Measurements from ENCODE around the gene ANKMY1.

Gene ANKMY1

DNA sequence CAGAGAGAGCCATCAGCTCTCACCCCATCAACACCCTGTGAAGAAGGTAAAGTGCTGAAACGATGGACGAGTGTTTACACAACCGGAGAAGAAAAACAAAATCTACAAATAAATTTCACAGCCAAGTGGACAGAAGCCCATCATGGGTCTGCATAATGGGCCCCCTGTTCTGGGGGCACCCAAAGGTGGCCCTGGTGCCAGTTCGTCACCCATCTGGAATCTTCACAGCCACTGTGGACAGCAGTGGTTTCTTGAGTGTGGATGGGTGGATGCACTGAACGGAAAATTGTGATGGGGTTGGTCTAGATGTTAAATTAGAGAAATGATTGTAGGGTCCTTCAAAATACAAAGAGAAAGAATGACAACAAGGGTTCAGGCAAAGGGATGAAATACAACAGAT lies 38.8 kb downstream of the ANKMY1 start (continued):
- no peak for TF ChIP-seq ZBTB44 (tag by site-specific recombination; IDR thresholded peaks at IDR 0.05)

DNA sequence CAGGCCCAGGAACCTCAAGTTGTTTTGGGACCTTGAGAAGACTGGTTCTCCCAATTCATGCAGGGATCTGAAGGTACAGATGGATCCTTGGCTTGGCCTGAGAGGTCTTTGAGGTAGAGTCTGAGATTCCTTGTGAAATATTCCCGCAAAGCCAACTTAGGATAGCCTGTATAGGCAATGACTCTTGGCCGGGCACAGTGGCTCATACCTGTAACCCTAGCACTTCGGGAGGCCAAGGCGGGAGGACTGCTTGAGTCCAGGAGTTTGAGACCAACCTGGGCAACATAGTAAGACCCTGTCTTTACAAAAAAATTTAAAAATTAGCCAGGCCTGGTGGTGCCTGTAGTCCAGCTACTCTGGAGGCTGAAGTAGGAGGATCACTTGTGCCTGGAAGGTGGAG lies 40.4 kb downstream of the ANKMY1 start:
- no peak overlapping the region for H3K4me3 ChIP-seq (ENCODE audit: low read depth, low read length)
- TF ChIP-seq KLF1 (tag by site-specific recombination; IDR thresholded peaks at IDR 0.05) (no peak), ZXDB (tag by site-specific recombination; IDR thresholded peaks at IDR 0.05) (no peak), ZNF16 (tag by site-specific recombination; IDR thresholded peaks at IDR 0.05; ENCODE audit: low read depth) (no peak), PRDM10 (tag by site-specific recombination; IDR thresholded peaks at IDR 0.05) (no peak), ZNF140 (tag by site-specific recombination; IDR thresholded peaks at IDR 0.05) (no peak), HOXC10 (CRISPR knock-in tag; IDR thresholded peaks at IDR 0.05) (no peak), BCL6B (tag by site-specific recombination; IDR thresholded peaks at IDR 0.05) (no peak), SP3 (tag by site-specific recombination; IDR thresholded peaks at IDR 0.05) (no peak), ZNF416 (tag by site-specific recombination; IDR thresholded peaks at IDR 0.05) (no peak), IKZF3 (tag by site-specific recombination; IDR thresholded peaks at IDR 0.05) (no peak), AEBP2 (tag by site-specific recombination; IDR thresholded peaks at IDR 0.05; ENCODE audit: borderline replicate concordance) (no peak), ZBTB26 (tag by site-specific recombination; optimal IDR thresholded peaks at IDR 0.05) (no peak), ZNF654 (tag by site-specific recombination; IDR thresholded peaks at IDR 0.05; ENCODE audit: low read depth) (no peak), ZNF558 (tag by site-specific recombination; IDR thresholded peaks at IDR 0.05) (no peak), SCRT1 (tag by site-specific recombination; IDR thresholded peaks at IDR 0.05; ENCODE audit: borderline replicate concordance) (no peak), ZNF169 (tag by site-specific recombination; IDR thresholded peaks at IDR 0.05) (no peak), ZNF138 (tag by site-specific recombination; IDR thresholded peaks at IDR 0.05; ENCODE audit: borderline replicate concordance) (no peak)
- TF ChIP-seq, protein P1, sequence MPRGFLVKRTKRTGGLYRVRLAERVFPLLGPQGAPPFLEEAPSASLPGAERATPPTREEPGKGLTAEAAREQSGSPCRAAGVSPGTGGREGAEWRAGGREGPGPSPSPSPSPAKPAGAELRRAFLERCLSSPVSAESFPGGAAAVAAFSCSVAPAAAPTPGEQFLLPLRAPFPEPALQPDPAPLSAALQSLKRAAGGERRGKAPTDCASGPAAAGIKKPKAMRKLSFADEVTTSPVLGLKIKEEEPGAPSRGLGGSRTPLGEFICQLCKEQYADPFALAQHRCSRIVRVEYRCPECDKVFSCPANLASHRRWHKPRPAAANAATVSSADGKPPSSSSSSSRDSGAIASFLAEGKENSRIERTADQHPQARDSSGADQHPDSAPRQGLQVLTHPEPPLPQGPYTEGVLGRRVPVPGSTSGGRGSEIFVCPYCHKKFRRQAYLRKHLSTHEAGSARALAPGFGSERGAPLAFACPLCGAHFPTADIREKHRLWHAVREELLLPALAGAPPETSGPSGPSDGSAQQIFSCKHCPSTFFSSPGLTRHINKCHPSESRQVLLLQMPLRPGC (tag by site-specific recombination; IDR thresholded peaks at IDR 0.05), result no peak
- TF ChIP-seq, protein P2, sequence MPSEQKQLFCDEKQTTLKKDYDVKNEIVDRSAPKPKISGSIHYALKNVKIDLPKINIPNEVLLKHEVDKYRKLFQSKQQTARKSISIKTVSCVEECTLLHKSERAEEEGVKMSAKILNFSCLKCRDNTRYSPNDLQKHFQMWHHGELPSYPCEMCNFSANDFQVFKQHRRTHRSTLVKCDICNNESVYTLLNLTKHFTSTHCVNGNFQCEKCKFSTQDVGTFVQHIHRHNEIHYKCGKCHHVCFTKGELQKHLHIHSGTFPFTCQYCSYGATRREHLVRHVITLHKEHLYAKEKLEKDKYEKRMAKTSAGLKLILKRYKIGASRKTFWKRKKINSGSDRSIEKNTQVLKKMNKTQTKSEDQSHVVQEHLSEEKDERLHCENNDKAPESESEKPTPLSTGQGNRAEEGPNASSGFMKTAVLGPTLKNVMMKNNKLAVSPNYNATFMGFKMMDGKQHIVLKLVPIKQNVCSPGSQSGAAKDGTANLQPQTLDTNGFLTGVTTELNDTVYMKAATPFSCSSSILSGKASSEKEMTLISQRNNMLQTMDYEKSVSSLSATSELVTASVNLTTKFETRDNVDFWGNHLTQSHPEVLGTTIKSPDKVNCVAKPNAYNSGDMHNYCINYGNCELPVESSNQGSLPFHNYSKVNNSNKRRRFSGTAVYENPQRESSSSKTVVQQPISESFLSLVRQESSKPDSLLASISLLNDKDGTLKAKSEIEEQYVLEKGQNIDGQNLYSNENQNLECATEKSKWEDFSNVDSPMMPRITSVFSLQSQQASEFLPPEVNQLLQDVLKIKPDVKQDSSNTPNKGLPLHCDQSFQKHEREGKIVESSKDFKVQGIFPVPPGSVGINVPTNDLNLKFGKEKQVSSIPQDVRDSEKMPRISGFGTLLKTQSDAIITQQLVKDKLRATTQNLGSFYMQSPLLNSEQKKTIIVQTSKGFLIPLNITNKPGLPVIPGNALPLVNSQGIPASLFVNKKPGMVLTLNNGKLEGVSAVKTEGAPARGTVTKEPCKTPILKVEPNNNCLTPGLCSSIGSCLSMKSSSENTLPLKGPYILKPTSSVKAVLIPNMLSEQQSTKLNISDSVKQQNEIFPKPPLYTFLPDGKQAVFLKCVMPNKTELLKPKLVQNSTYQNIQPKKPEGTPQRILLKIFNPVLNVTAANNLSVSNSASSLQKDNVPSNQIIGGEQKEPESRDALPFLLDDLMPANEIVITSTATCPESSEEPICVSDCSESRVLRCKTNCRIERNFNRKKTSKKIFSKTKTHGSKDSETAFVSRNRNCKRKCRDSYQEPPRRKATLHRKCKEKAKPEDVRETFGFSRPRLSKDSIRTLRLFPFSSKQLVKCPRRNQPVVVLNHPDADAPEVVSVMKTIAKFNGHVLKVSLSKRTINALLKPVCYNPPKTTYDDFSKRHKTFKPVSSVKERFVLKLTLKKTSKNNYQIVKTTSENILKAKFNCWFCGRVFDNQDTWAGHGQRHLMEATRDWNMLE (tag by site-specific recombination; conservative IDR thresholded peaks at IDR 0.05; ENCODE audit: low read depth), result no peak
- H3K27ac ChIP-seq (ENCODE audit: extremely low read depth, low read depth, low read length), result no peak overlapping the region
- no peaks in the 10 kb centered on the region for H3K4me1 ChIP-seq (ENCODE audit: control insufficient read depth, insufficient read depth, low read length)
- ChIA-PET CTCF (interaction anchor here (0.6 kb wide), 1 partner anchor 285 kb away, joined by 3 read pairs; no protein-coding TSS in a partner anchor), POLR2A (no interaction called here)
- H3K9me3 ChIP-seq (ENCODE audit: control insufficient read depth, insufficient read depth, low read depth, low read length), result no peaks in the 10 kb centered on the region
- H3K36me3 ChIP-seq (ENCODE audit: control insufficient read depth in 2 of 2, insufficient read depth in 1 of 2, low read length in 2 of 2), result peaks cover 0 to 2% of the 10 kb centered on the region in 2 experiments; a peak in 1 of 3 replicates

Data from HEK293 (cell line).